Left ventricle myocardium inferior (tissue), 1 donor: Measurements from ENCODE around the gene PLCG2. TPM values are rescaled to one million over a fixed set of nuclear protein-coding genes. Genes with fewer than 3 reads are reported as not detected.

Source experiments
- DNase-seq: peaks from one replicate; pipeline ENCODE4 v3.0.0-alpha.2; 2020
- H3K27ac ChIP-seq: fragments of 200-600 bp; replicated peaks from 2 replicates; pipeline ENCODE4 v1.8.0; 2021
- H3K27me3 ChIP-seq: fragments of 200-600 bp; 2 replicates; pipeline ENCODE4 v1.8.0; 2021; ENCODE audit warnings: low read depth
- H3K36me3 ChIP-seq: fragments of 200-600 bp; 2 replicates; pipeline ENCODE4 v1.8.0; 2021
- H3K4me1 ChIP-seq: fragments of 200-600 bp; 2 replicates; pipeline ENCODE4 v1.8.0; 2021
- H3K4me3 ChIP-seq: fragments of 200-600 bp; 2 replicates; pipeline ENCODE4 v1.8.0; 2021; ENCODE audit warnings: mild to moderate bottlenecking, moderate library complexity
- H3K9me3 ChIP-seq: fragments of 200-600 bp; replicated peaks from 2 replicates; pipeline ENCODE4 v1.8.0; 2021
- CTCF ChIP-seq: fragments of 200-600 bp; IDR thresholded peaks from 2 replicates; pipeline ENCODE4 v1.8.0; 2021; ENCODE audit warnings: antibody characterized with exemption, mild to moderate bottlenecking, borderline replicate concordance
- intact Hi-C: fragments of 100-400 bp; cut with micrococcal nuclease; formaldehyde crosslinking; loops from one replicate; pipeline ENCODE4 v1.11.0; 2022
- total RNA-seq: library from RNA; stranded (reverse); fragmentation: NEBNext Ultra II Directional; extraction: Animal tissue kit (Norgen Biotek cat#: 25700); gene quantifications from one replicate; pipeline ENCODE4 v1.2.1, GENCODE V29; 2021
- donor health status: DM: no; HTN: yes; CAD: no; lungs with severe emphysema.

Gene PLCG2
- total RNA-seq, 1 donor from 2014 or later, result 5.6 TPM

- TF ChIP-seq CTCF, result no peak
- intact Hi-C loops, result no loop called here
- peaks cover 18% of the 10 kb centered on the region for H3K27me3 ChIP-seq
- H3K27ac ChIP-seq, result no peak overlapping the region
- no peak for DNase-seq
- no peaks in the 10 kb centered on the region for H3K4me1 ChIP-seq
- H3K9me3 ChIP-seq, result no peaks in the 10 kb centered on the region
- no peak overlapping the region for H3K4me3 ChIP-seq
- H3K36me3 ChIP-seq, result no peaks in the 10 kb centered on the region
These were observed 54.7 kb downstream of the PLCG2 start for GRCh38 chr16:81833751-81834150.

- Histone ChIP-seq H3K4me3 (no peak overlapping the region), H3K4me1 (no peaks in the 10 kb centered on the region), H3K27ac (no peak overlapping the region), H3K9me3 (no peaks in the 10 kb centered on the region), H3K27me3 (peaks cover 27% of the 10 kb centered on the region), H3K36me3 (no peaks in the 10 kb centered on the region)
- intact Hi-C loops, result no loop called here
- TF ChIP-seq CTCF, result no peak
- DNase-seq, result no peak
These were observed 55.8 kb downstream of the PLCG2 start for GRCh38 chr16:81834868-81835267.

GRCh38 chr16:81836279-81837054, 57.4 kb downstream of the PLCG2 start:
- DNase-seq, result no peak
- H3K27ac ChIP-seq, result no peak overlapping the region
- no peaks in the 10 kb centered on the region for H3K36me3 ChIP-seq
- H3K27me3 ChIP-seq, result peaks cover 30% of the 10 kb centered on the region
- no peaks in the 10 kb centered on the region for H3K4me1 ChIP-seq
- no peaks in the 10 kb centered on the region for H3K9me3 ChIP-seq
- intact Hi-C loops, result no loop called here
- no peak overlapping the region for H3K4me3 ChIP-seq
- no peak for TF ChIP-seq CTCF

GRCh38 chr16:81837312-81837751, 58.2 kb downstream of the PLCG2 start:
- H3K4me1 ChIP-seq, result no peaks in the 10 kb centered on the region
- H3K36me3 ChIP-seq, result no peaks in the 10 kb centered on the region
- no peak overlapping the region for H3K27ac ChIP-seq
- no peak for DNase-seq
- H3K9me3 ChIP-seq, result no peaks in the 10 kb centered on the region
- no peak overlapping the region for H3K4me3 ChIP-seq
- no peak for TF ChIP-seq CTCF
- intact Hi-C loops, result no loop called here
- peaks cover 30% of the 10 kb centered on the region for H3K27me3 ChIP-seq

- no peak for TF ChIP-seq CTCF
These were observed 59.7 kb downstream of the PLCG2 start for GRCh38 chr16:81838794-81839193.

More at GRCh38 chr16:81838794-81839193, 59.7 kb downstream of the PLCG2 start:
- Histone ChIP-seq H3K4me1 (no peaks in the 10 kb centered on the region), H3K27me3 (peaks cover 25% of the 10 kb centered on the region), H3K27ac (no peak overlapping the region), H3K9me3 (no peaks in the 10 kb centered on the region), H3K4me3 (no peak overlapping the region), H3K36me3 (no peaks in the 10 kb centered on the region)
- intact Hi-C loops, result no loop called here
- no peak for DNase-seq
